ENCODE data around the gene ABCC11. TPM values are rescaled to one million over a fixed set of nuclear protein-coding genes. Genes with fewer than 3 reads are reported as not detected.

The ABCC11 gene
- total and polyA plus RNA-seq, 2 of the 13 experiments (the other 11 are each of a cell fraction or from before 2014, with no cell fraction given): 1.0 to 1.4 TPM

DNA sequence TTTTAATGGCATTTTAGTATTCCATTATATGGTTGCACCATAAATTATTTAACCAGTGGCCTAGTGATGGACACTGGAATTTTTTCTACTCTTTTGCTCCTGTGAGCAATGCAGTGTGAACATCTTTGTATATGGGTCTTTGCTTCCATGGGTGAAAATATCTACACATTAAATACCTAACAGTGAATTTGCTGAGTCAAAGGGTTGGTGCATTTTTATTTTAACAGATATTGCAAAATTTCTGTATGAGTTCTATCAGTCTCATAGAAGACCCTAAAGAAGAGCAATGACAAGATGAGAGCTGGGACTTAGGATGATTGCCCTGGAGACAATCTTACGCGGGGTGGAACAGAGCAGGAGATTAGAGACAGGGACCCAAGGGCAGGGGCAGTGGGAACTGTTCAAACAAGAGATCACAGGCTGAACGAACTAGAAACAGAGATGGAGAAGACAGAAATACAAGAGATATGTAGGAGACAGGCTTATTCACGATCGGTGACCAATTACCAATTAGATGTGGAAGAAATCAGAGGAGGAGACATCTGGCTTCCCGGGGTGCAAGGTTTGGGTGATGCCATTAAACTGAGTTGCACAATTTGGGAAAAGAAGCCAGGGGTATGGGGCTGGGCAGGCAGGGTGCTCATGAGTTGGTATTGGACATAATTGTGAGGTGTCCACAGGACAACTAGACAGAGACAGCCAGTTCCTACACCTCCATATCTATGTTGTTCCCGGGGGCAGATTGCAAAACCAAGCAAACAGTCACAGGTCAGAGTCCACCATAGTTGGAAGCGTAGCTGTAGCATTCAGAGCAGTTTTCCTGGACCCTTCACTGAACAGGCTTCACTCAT, 43.1 kb downstream of the ABCC11 start (continued):
- TF ChIP-seq, protein P1, sequence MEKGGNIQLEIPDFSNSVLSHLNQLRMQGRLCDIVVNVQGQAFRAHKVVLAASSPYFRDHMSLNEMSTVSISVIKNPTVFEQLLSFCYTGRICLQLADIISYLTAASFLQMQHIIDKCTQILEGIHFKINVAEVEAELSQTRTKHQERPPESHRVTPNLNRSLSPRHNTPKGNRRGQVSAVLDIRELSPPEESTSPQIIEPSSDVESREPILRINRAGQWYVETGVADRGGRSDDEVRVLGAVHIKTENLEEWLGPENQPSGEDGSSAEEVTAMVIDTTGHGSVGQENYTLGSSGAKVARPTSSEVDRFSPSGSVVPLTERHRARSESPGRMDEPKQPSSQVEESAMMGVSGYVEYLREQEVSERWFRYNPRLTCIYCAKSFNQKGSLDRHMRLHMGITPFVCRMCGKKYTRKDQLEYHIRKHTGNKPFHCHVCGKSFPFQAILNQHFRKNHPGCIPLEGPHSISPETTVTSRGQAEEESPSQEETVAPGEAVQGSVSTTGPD (CRISPR knock-in tag; IDR thresholded peaks at IDR 0.05): no peak
- TF ChIP-seq ZNF782 (CRISPR knock-in tag; IDR thresholded peaks at IDR 0.05; ENCODE audit: borderline replicate concordance): no peak
- no peak for TF ChIP-seq KLF15 (CRISPR knock-in tag; IDR thresholded peaks at IDR 0.05; ENCODE audit: borderline replicate concordance)
- TF ChIP-seq MTA3 (CRISPR knock-in tag; IDR thresholded peaks at IDR 0.05): no peak
- TF ChIP-seq JUNB (CRISPR knock-in tag; IDR thresholded peaks at IDR 0.05; ENCODE audit: borderline replicate concordance): peak; percentile 86; the same call in 1 of the 2 replicates
- peak; percentile 83 for TF ChIP-seq KDM2A (CRISPR knock-in tag; IDR thresholded peaks at IDR 0.05; ENCODE audit: borderline replicate concordance, low read depth)
- no peak for TF ChIP-seq ZFYVE20 (CRISPR knock-in tag; IDR thresholded peaks at IDR 0.05; ENCODE audit: borderline replicate concordance, low read depth)
- peak; percentile 60; the same call in 1 of the 2 replicates for TF ChIP-seq ZNF629 (CRISPR knock-in tag; conservative IDR thresholded peaks at IDR 0.05)
- TF ChIP-seq ZNF275 (CRISPR knock-in tag; IDR thresholded peaks at IDR 0.05; ENCODE audit: borderline replicate concordance): no peak
- no peak for TF ChIP-seq MZF1 (CRISPR knock-in tag; IDR thresholded peaks at IDR 0.05; ENCODE audit: borderline replicate concordance)
- no peak for TF ChIP-seq SRSF9 (IDR thresholded peaks at IDR 0.05; ENCODE audit: borderline replicate concordance, insufficient read depth, low read depth, low read length, poor library complexity, severe bottlenecking)
- TF ChIP-seq, protein P2, sequence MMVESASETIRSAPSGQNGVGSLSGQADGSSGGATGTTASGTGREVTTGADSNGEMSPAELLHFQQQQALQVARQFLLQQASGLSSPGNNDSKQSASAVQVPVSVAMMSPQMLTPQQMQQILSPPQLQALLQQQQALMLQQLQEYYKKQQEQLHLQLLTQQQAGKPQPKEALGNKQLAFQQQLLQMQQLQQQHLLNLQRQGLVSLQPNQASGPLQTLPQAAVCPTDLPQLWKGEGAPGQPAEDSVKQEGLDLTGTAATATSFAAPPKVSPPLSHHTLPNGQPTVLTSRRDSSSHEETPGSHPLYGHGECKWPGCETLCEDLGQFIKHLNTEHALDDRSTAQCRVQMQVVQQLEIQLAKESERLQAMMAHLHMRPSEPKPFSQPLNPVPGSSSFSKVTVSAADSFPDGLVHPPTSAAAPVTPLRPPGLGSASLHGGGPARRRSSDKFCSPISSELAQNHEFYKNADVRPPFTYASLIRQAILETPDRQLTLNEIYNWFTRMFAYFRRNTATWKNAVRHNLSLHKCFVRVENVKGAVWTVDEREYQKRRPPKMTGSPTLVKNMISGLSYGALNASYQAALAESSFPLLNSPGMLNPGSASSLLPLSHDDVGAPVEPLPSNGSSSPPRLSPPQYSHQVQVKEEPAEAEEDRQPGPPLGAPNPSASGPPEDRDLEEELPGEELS (CRISPR knock-in tag; IDR thresholded peaks at IDR 0.05): peak; percentile 97
- peak; percentile 28; the same call in 1 of the 2 replicates for TF ChIP-seq NFATC3 (CRISPR knock-in tag; IDR thresholded peaks at IDR 0.05)
- 0 out of 2 replicates have a peak, but pooled peaks have one; percentile 32 for TF ChIP-seq ZNF253 (CRISPR knock-in tag; IDR thresholded peaks at IDR 0.05; ENCODE audit: borderline replicate concordance)
- TF ChIP-seq ZNF710 (CRISPR knock-in tag; IDR thresholded peaks at IDR 0.05; ENCODE audit: borderline replicate concordance): peak; percentile 95

Measured in HepG2 (cell line).